SU-DHL-6 (cell line): ENCODE data around the gene PRXL2B.

Source experiments
- H2AFZ ChIP-seq: fragments of 200-600 bp; sonication (generic); 2 replicates; pipeline ENCODE4 v1.6.1; 2014; ENCODE audit warnings: low read depth, mild to moderate bottlenecking, moderate library complexity, mixed read lengths, antibody characterized with exemption, low read length; ENCODE audit not compliant: severe bottlenecking
- H3F3A ChIP-seq: fragments of 200-600 bp; shearing (Covaris generic); 2 replicates; pipeline ENCODE4 v1.6.0; 2016; ENCODE audit warnings: antibody characterized with exemption, mild to moderate bottlenecking; ENCODE audit not compliant: insufficient read depth
- H3K27ac ChIP-seq: fragments of 200-600 bp; sonication (generic); 2 replicates; pipeline ENCODE4 v1.5.1; 2016; ENCODE audit warnings: low read depth, mild to moderate bottlenecking, low read length, moderate library complexity, mixed read lengths
- H3K27me3 ChIP-seq: fragments of 200-600 bp; sonication (generic), shearing (Covaris generic); 2 replicates; pipeline ENCODE4 v1.6.0; 2014; ENCODE audit warnings: mild to moderate bottlenecking, low read length
- H3K36me3 ChIP-seq: fragments of 200-600 bp; sonication (generic); 2 replicates; pipeline ENCODE4 v1.6.1; 2014; ENCODE audit warnings: mild to moderate bottlenecking, low read length, mixed read lengths
- H3K4me2 ChIP-seq: fragments of 300-600, 200-600 bp; shearing (Covaris generic), sonication (generic); 2 replicates; pipeline ENCODE4 v1.6.0; 2014; ENCODE audit warnings: low read length, low read depth, mild to moderate bottlenecking; ENCODE audit not compliant: poor library complexity, severe bottlenecking
- H3K4me3 ChIP-seq: fragments of 200-600 bp; sonication (generic); 2 replicates; pipeline ENCODE4 v1.5.1; 2014; ENCODE audit warnings: antibody characterized with exemption, low read length, mild to moderate bottlenecking, mixed read lengths; ENCODE audit not compliant: insufficient read depth, poor library complexity, severe bottlenecking
- H3K79me2 ChIP-seq: fragments of 200-600 bp; sonication (generic); 2 replicates; pipeline ENCODE4 v1.6.1; 2014; ENCODE audit warnings: mild to moderate bottlenecking, low read length, moderate library complexity; ENCODE audit not compliant: insufficient read depth
- H3K9ac ChIP-seq: fragments of 200-600 bp; sonication (generic); 2 replicates; pipeline ENCODE4 v1.7.0; 2014; ENCODE audit warnings: mild to moderate bottlenecking, low read length
- H3K9me2 ChIP-seq: fragments of 200-600 bp; sonication (generic); replicated peaks from 2 replicates; pipeline ENCODE4 v1.6.1; 2014; ENCODE audit warnings: low read length; ENCODE audit not compliant: insufficient read depth
- H3K9me3 ChIP-seq: fragments of 200-600 bp; sonication (generic); 2 replicates; pipeline ENCODE4 v1.6.1; 2014; ENCODE audit warnings: low read length, mixed read lengths; ENCODE audit not compliant: insufficient read depth
- H4K20me1 ChIP-seq: fragments of 200-600 bp; sonication (generic); 2 replicates; pipeline ENCODE4 v1.6.1; 2014; ENCODE audit warnings: low read depth, mild to moderate bottlenecking, antibody characterized with exemption, low read length, moderate library complexity, mixed read lengths
- CTCF ChIP-seq: fragments of 200-600 bp; sonication (generic); IDR thresholded peaks from one replicate; pipeline ENCODE4 v1.5.1; 2017; ENCODE audit warnings: antibody characterized with exemption, mild to moderate bottlenecking, low read length, moderate library complexity; ENCODE audit not compliant: insufficient read depth, poor library complexity, severe bottlenecking
- EZH2phosphoT487 ChIP-seq: fragments of 200-600 bp; sonication (generic), shearing (Covaris generic); conservative IDR thresholded peaks from 2 replicates; pipeline ENCODE4 v1.6.1; 2018; ENCODE audit warnings: mild to moderate bottlenecking, antibody characterized with exemption, low read length, moderate library complexity, mixed read lengths

The PRXL2B gene

GRCh38 chr1:2629627-2630497, 43.3 kb downstream of the PRXL2B start:
- H3K9me2 ChIP-seq = no peaks in the 10 kb centered on the region
- no peak overlapping the region for H3K27ac ChIP-seq
- no peaks in the 10 kb centered on the region for H3F3A ChIP-seq
- no peak overlapping the region for H3K4me3 ChIP-seq
- H3K27me3 ChIP-seq = no peaks in the 10 kb centered on the region
- TF ChIP-seq CTCF (no peak), EZH2phosphoT487 (no peak)
- no peaks in the 10 kb centered on the region for H4K20me1 ChIP-seq
- H3K4me2 ChIP-seq = no peak overlapping the region
- no peak overlapping the region for H2AFZ ChIP-seq
- H3K9ac ChIP-seq = no peak overlapping the region
- no peaks in the 10 kb centered on the region for H3K9me3 ChIP-seq
- no peaks in the 10 kb centered on the region for H3K36me3 ChIP-seq
- no peaks in the 10 kb centered on the region for H3K79me2 ChIP-seq

GRCh38 chr1:2630498-2631135, 44.0 kb downstream of the PRXL2B start:
- H3K79me2 ChIP-seq = no peaks in the 10 kb centered on the region
- no peak overlapping the region for H3K27ac ChIP-seq
- no peak overlapping the region for H3K4me2 ChIP-seq
- no peaks in the 10 kb centered on the region for H3K27me3 ChIP-seq
- H3K4me3 ChIP-seq = no peak overlapping the region
- H2AFZ ChIP-seq = no peak overlapping the region
- H3K9me2 ChIP-seq = no peaks in the 10 kb centered on the region
- H3K36me3 ChIP-seq = no peaks in the 10 kb centered on the region
- H3K9me3 ChIP-seq = no peaks in the 10 kb centered on the region
- no peak overlapping the region for H3K9ac ChIP-seq
- H4K20me1 ChIP-seq = no peaks in the 10 kb centered on the region
- TF ChIP-seq EZH2phosphoT487 (no peak), CTCF (no peak)
- no peaks in the 10 kb centered on the region for H3F3A ChIP-seq

- no peaks in the 10 kb centered on the region for H3K9me3 ChIP-seq
- no peak overlapping the region for H3K4me3 ChIP-seq
- H3K27me3 ChIP-seq = no peaks in the 10 kb centered on the region
- H3K79me2 ChIP-seq = no peaks in the 10 kb centered on the region
- no peaks in the 10 kb centered on the region for H4K20me1 ChIP-seq
- TF ChIP-seq EZH2phosphoT487 (no peak), CTCF (no peak)
- H3K4me2 ChIP-seq = no peak overlapping the region
- H3K36me3 ChIP-seq = no peaks in the 10 kb centered on the region
- H2AFZ ChIP-seq = no peak overlapping the region
- no peak overlapping the region for H3K9ac ChIP-seq
- H3K9me2 ChIP-seq = no peaks in the 10 kb centered on the region
- H3F3A ChIP-seq = no peaks in the 10 kb centered on the region
- H3K27ac ChIP-seq = no peak overlapping the region
These were observed 44.8 kb downstream of the PRXL2B start for GRCh38 chr1:2631136-2632050.
